Raji (cell line): Measurements from ENCODE around the gene RALA.

Experiments
- POLR2A ChIP-seq: IDR thresholded peaks from 2 replicates; pipeline ENCODE4 v1.6.1; 2011; ENCODE audit warnings: low read depth, low read length, control low read depth; ENCODE audit not compliant: insufficient read depth

RALA gene, protein sequence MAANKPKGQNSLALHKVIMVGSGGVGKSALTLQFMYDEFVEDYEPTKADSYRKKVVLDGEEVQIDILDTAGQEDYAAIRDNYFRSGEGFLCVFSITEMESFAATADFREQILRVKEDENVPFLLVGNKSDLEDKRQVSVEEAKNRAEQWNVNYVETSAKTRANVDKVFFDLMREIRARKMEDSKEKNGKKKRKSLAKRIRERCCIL

DNA sequence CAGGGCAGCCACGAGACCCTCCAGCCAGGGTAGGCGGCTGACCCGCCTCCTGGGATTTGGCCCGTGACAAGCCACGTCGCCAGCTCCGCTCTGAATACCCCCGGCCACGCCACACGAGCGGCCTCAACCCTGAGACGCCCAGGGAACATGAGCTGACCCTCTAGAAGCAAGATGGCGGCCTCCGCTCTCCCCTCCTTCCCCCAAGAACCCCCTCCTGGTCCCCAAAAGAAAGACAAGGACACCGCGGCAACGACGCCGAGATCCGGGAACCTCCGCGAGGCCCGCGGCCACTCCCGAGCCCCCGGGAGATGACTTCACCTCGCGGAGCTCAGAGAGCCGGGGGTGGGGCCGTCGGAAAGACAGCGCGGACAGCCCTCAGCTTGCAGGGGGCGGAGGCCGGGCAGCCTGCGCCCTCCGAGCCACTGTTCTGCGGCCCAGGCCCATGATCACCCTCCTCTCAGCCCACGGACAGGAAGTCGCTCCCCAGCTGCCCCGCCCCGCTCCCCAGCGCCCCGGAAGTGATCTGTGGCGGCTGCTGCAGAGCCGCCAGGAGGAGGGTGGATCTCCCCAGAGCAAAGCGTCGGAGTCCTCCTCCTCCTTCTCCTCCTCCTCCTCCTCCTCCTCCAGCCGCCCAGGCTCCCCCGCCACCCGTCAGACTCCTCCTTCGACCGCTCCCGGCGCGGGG, at the start of gene RALA:
Gene RALA, plus strand, starts transcription at position 526 of the 685 bp plus-strand sequence. CDS start 63,096 bp downstream, outside the sequence.
- TF ChIP-seq POLR2A = peak; percentile 86

DNA sequence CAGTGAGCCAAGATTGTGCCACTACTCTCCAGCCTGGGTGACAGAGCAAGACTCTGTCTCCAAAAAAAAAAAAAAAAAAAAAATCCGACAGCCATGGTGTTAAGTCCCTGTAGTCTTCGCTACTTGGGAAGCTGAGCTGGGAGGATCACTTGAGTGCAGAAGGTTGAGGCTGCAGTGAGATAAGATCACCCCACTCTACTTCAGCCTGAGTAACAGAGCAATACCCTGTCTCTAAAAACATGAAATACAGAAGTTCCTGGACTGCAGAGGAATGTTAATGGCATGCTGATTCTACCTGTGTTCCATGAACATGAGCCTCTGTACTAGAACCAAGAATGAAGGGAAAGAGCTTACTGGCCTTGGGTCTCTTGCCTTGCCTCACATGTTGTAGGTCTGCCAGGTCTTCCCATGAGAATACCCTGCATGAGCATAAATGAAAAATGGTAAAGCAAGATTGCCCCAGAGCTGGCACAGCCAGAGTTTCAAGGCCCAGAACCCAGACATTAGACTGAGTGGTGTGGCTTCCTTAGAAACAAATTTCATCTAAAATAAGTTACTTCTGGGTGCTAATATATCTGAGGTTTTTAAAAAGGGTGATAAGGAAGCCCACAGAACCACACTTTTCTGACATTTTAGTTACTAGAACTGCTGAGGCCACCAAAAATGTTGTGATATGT, 48.6 kb upstream of the RALA start:
- no peak for TF ChIP-seq POLR2A

DNA sequence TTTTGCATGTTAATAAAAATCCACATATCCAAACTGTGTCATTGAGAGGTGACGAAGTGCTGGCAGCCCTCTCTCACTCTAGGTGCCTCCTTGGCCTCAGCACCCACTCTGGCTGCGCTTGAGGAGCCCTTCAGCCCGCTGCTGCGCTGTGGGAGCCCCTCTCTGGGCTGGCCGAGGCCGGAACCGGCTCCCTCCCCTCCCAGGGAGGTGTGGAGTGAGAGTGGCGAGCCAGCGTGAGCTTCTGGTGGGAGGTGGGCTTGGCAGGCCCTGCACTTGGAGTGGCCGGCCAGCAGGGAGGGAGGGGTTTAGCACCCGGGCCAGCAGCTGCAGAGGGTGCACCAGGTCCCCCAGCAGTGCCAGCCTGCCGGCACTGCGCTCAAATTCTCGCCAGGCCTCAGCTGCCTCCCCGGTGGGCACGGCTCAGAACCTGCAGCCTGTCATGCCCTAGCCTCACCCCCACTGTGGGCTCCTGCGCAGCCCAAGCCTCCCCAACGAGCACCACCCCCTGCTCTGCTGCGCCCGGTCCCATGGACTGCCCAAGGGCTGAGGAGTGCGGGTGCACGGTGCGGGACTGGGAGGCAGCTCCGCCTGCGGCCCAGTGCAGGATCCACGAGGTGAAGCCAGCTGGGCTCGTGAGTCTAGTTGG, 46.0 kb upstream of the RALA start:
- TF ChIP-seq POLR2A = no peak

- TF ChIP-seq POLR2A = no peak
Observed at GRCh38 chr7:39580149-39580874, 43.1 kb upstream of the RALA start.

DNA sequence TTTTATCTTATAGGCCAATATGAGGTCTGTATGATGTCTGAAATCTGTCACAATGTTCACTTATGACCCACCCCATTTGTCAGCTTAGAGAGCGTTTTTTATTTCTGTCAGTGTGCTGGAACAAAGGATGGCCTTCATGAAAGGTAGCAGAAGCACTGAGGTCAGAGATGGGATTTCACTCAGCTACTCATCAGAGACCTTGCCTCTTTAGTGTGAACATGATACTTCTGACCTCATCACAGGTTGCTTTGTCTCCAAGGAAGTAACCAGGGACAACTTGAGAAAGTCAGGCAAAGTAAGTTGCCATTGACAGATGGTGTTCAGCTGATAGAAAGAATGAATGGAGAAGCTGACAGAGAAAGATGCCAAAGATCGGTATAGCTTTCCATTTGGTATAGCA, 40.8 kb upstream of the RALA start:
- TF ChIP-seq POLR2A = no peak

- no peak for TF ChIP-seq POLR2A
Observed at GRCh38 chr7:39583539-39583938, 39.8 kb upstream of the RALA start.

DNA sequence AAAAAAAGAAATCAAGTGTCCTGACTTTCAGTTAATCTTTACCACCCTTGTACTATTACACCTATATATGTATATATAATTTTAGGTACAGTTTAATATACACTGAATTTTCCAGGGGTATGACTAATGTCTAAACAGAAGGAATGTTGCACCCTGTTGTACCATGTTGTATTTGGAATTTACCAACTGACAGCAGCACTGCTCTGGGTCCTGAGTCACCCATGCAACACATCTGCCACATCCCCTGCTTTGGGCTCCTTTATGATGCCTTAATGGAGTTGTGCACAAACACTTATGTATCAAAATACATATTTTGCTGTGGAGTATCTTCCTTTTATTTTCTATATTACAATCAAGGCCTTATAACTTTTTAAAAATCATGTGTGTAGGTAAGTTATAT, 36.0 kb upstream of the RALA start:
- no peak for TF ChIP-seq POLR2A

- no peak for TF ChIP-seq POLR2A
Observed at GRCh38 chr7:39588416-39588815, 35.0 kb upstream of the RALA start.

GRCh38 chr7:39589323-39590111, 33.9 kb upstream of the RALA start:
- TF ChIP-seq POLR2A = no peak

DNA sequence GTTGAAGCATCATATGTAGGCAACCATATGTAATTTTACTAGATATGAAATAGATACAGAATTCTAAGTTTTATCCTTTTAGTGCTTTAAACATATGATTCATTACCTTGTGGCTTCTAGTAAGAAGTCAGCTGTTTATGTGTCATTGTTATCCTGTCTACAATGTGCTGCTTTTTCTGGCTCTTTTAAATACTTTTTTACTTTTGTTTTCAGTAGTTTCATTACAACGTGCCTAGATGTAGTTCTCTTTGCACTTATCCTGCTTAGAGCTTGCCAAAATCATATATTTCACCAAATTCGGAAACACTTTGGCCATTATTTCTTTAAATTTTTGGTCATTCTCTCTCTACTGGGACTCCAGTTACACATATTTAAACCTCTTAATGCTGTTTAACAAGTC, 30.8 kb upstream of the RALA start:
- TF ChIP-seq POLR2A = no peak

- TF ChIP-seq POLR2A = no peak
Observed at GRCh38 chr7:39594988-39595620, 28.3 kb upstream of the RALA start.

GRCh38 chr7:39602351-39602750, 21.0 kb upstream of the RALA start:
- no peak for TF ChIP-seq POLR2A

DNA sequence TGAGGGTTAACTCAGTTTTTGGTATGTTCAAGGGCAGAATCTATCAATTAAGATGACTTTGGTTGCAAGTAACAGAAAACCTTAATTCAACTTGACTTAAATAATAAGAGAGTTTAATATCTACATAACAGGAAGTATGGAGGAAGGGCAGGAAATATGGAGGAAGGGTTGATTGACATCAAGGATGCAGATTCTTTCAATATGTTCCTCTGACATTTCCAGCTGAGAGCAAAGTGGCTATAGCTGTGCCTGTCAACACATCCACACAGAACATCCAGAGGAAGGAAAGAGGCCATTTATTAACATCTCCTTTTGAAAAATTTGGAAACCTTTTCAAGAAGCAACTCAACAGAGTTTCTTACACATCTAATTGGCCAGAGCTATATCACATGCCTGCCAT, 19.4 kb upstream of the RALA start:
- no peak for TF ChIP-seq POLR2A

DNA sequence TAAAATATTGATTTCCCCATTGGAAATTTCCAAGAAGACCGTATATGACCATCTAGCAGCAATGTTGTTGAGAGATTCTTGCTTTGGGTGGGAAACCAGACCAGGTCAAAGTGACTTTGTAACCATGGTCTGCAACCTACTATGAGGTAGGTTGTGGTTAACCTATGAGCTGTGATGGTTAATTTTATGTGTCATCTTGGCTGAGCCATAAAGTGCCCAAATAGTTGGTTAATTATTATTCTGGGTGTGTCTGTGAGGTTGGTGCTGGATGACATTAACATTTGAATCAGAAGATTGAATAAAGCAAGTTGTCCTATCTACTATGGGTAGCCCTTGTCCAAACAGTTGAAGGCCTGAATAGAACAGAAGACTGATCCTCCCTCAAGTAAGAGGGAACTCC, 18.3 kb upstream of the RALA start:
- no peak for TF ChIP-seq POLR2A
